ENCODE results near the gene NFILZ.
"Not testable (repeated sequence)": the region's sequence is repeated elsewhere in the genome, so short reads cannot be mapped to it uniquely, and the experiment has no call there.

NFILZ gene

GRCh38 chr19:8611877-8612806, 18.3 kb upstream of the NFILZ start:
- no peak for DNase-seq

- no peak for DNase-seq
Observed at GRCh38 chr19:8612807-8613171, 17.6 kb upstream of the NFILZ start.

- DNase-seq: no peak
Observed at GRCh38 chr19:8614455-8614854, 16.0 kb upstream of the NFILZ start.

- DNase-seq: no peak
Observed at GRCh38 chr19:8615024-8615423, 15.4 kb upstream of the NFILZ start.

GRCh38 chr19:8615813-8616596, 14.4 kb upstream of the NFILZ start:
- peak; percentile 7 for DNase-seq

- DNase-seq: no peak
Observed at GRCh38 chr19:8616861-8617260, 13.6 kb upstream of the NFILZ start.

- not testable (repeated sequence) for DNase-seq
Observed at GRCh38 chr19:8617325-8617724, 13.1 kb upstream of the NFILZ start.

GRCh38 chr19:8617984-8618383, 12.4 kb upstream of the NFILZ start:
- DNase-seq: no peak

GRCh38 chr19:8618751-8619150, 11.7 kb upstream of the NFILZ start:
- DNase-seq: no peak

GRCh38 chr19:8622886-8623285, 7.5 kb upstream of the NFILZ start:
- DNase-seq: not testable (repeated sequence)

- DNase-seq: no peak
Observed at GRCh38 chr19:8626842-8627241, 3.6 kb upstream of the NFILZ start.

- no peak for DNase-seq
Observed at GRCh38 chr19:8629184-8629583, 1.2 kb upstream of the NFILZ start.

- DNase-seq: no peak
Observed at GRCh38 chr19:8630796-8631424, 477 bp downstream of the NFILZ start.

GRCh38 chr19:8631425-8631819, 989 bp downstream of the NFILZ start:
- DNase-seq: no peak

- no peak for DNase-seq
Observed at GRCh38 chr19:8635422-8635821, 5.0 kb downstream of the NFILZ start.

- not testable (repeated sequence) for DNase-seq
Observed at GRCh38 chr19:8637070-8637469, 6.6 kb downstream of the NFILZ start.

- no peak for DNase-seq
Observed at GRCh38 chr19:8638078-8638619, 7.7 kb downstream of the NFILZ start.

- no peak for DNase-seq
Observed at GRCh38 chr19:8639821-8640401, 9.5 kb downstream of the NFILZ start.

- no peak for DNase-seq
Observed at GRCh38 chr19:8640402-8641004, 10.1 kb downstream of the NFILZ start.

GRCh38 chr19:8641221-8641907, 10.9 kb downstream of the NFILZ start:
- DNase-seq: no peak

- peak; percentile 8 for DNase-seq
Observed at GRCh38 chr19:8641908-8642547, 11.6 kb downstream of the NFILZ start.
